Measurements from ENCODE around the gene RETREG3.
"Not testable (repeated sequence)": the region's sequence is repeated elsewhere in the genome, so short reads cannot be mapped to it uniquely, and the experiment has no call there.

DNA sequence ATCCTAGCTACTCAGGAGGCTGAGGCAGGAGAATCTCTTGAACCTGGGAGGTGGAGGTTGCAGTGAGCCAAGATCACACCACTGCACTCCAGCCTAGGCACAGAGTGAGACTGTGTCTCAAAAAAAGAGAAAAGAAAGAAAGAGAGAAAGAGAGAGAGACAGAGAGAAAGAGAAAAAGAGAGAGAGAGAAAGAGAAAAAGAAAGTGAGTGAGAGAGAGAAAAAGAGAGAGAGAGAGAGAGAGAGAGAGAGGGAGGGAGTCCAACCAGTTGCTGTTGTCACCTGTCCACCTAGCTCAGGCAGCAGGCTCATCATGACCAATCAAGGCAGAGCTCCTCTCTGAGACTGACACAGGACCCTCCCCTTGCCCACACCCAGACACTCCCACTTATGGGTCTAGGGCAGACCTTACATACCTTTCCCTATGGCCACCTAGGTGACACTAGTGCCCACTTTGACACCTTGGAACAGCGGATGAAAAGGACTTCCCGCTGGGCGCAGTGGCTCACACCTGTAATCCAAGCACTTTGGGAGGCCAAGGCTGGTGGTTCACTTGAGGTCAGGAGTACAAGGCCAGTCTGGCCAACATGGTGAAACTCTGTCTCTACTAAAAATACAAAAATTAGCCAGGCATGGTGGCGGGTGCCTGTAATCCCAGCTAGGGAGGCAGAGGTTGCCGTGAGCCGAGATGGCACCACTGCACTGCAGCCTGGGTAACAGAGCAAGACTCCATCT, 18.0 kb upstream of the RETREG3 start:
- not testable (repeated sequence) for TF ChIP-seq POLR2A, EP300 (IDR thresholded peaks at IDR 0.05)
- TF ChIP-seq, protein P1, sequence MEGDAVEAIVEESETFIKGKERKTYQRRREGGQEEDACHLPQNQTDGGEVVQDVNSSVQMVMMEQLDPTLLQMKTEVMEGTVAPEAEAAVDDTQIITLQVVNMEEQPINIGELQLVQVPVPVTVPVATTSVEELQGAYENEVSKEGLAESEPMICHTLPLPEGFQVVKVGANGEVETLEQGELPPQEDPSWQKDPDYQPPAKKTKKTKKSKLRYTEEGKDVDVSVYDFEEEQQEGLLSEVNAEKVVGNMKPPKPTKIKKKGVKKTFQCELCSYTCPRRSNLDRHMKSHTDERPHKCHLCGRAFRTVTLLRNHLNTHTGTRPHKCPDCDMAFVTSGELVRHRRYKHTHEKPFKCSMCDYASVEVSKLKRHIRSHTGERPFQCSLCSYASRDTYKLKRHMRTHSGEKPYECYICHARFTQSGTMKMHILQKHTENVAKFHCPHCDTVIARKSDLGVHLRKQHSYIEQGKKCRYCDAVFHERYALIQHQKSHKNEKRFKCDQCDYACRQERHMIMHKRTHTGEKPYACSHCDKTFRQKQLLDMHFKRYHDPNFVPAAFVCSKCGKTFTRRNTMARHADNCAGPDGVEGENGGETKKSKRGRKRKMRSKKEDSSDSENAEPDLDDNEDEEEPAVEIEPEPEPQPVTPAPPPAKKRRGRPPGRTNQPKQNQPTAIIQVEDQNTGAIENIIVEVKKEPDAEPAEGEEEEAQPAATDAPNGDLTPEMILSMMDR (IDR thresholded peaks at IDR 0.05), result not testable (repeated sequence)

Measured in suprapubic skin (tissue), 3 donors.